ENCODE results near the gene SLC43A3.

DNA sequence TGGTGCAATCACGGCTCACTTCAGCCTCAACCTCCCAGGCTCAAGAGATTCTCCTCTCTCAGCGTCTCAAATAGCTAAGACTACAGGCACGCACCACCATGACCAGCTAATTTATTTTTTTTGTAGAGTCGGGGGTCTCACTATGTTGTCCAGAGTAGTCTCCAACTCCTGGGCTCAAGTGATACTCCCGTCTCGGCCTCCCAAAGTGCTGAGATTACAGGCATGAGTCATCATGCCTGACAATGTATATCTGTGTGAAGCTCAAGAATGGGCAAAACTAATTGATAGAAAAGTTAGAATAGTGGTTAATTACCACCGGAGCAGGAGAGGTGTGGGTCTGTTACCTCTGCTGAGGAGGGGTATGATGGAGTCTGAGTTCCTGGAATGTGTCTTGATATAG lies 9.1 kb upstream of the SLC43A3 start:
- TF ChIP-seq, protein P1, sequence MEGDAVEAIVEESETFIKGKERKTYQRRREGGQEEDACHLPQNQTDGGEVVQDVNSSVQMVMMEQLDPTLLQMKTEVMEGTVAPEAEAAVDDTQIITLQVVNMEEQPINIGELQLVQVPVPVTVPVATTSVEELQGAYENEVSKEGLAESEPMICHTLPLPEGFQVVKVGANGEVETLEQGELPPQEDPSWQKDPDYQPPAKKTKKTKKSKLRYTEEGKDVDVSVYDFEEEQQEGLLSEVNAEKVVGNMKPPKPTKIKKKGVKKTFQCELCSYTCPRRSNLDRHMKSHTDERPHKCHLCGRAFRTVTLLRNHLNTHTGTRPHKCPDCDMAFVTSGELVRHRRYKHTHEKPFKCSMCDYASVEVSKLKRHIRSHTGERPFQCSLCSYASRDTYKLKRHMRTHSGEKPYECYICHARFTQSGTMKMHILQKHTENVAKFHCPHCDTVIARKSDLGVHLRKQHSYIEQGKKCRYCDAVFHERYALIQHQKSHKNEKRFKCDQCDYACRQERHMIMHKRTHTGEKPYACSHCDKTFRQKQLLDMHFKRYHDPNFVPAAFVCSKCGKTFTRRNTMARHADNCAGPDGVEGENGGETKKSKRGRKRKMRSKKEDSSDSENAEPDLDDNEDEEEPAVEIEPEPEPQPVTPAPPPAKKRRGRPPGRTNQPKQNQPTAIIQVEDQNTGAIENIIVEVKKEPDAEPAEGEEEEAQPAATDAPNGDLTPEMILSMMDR (IDR thresholded peaks at IDR 0.05): no peak
- no peak for TF ChIP-seq POLR2A (IDR thresholded peaks at IDR 0.05)

Data from vagina (tissue), 2 donors.